ENCODE data around the gene TMEM240. TPM values are rescaled to one million over a fixed set of nuclear protein-coding genes. Genes with fewer than 3 reads are reported as not detected.

TMEM240 gene
- 10 to 100 TPM in 1 of 4 donors, 1 to 10 TPM in 1, not detected in 2; 9.4 to 16.3 TPM for total RNA-seq

DNA sequence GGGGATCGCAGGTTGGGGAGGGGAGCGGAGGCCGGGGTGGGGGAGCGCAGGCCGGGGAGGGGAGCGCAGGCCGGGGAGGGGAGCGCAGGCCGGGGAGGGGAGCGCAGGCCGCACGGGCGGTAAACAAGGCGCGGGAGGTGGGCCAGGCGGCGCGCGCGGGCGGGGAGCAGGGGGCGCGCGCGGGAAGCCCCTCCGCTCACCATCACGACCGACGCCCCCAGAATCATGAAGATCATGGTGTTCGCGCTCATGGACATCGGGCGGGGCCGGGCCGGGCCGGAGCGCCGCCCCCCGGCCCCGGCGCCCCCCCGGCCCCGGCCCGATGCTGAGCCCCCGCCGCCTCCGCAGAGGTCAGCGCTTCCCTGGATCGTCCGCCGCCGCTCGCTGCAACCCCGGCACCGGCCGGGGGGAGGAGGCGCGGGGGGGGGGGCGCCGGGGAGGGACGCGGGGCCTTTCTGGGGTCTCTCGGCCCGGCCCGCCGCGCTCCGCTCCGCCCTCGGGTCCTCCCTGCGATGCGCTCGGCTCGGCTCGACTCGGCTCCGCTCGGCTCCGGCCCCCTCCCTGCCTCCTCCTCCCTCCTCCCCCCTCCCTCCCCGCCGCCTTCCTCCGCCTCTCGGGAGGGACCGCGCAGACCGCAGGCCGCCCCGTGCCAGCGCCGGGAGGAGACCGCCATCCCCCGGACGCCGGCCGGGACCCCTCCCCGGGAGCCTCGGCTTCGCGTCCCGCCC lies at the start of gene TMEM240:
Gene TMEM240 (minus strand): TSS at position 535 of the 728 bp plus-strand sequence. CDS start 278 bp downstream, at position 257.
- peak within 1 kb of the TSS; percentile 76 to 83 for H3K27ac ChIP-seq
- peak in 1 of 2 donors; percentile 14 for TF ChIP-seq POLR2A (IDR thresholded peaks at IDR 0.05)
- TF ChIP-seq, protein P1, sequence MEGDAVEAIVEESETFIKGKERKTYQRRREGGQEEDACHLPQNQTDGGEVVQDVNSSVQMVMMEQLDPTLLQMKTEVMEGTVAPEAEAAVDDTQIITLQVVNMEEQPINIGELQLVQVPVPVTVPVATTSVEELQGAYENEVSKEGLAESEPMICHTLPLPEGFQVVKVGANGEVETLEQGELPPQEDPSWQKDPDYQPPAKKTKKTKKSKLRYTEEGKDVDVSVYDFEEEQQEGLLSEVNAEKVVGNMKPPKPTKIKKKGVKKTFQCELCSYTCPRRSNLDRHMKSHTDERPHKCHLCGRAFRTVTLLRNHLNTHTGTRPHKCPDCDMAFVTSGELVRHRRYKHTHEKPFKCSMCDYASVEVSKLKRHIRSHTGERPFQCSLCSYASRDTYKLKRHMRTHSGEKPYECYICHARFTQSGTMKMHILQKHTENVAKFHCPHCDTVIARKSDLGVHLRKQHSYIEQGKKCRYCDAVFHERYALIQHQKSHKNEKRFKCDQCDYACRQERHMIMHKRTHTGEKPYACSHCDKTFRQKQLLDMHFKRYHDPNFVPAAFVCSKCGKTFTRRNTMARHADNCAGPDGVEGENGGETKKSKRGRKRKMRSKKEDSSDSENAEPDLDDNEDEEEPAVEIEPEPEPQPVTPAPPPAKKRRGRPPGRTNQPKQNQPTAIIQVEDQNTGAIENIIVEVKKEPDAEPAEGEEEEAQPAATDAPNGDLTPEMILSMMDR (IDR thresholded peaks at IDR 0.05), result no peak
- intact Hi-C loops (cut with DNase I; ENCODE audit: low total_unique reads), result no loop called here
- peak; percentile 82 to 85 for DNase-seq
- peaks cover 0 to 7% of the 10 kb centered on the region in 2 donors for H3K4me1 ChIP-seq
- H3K36me3 ChIP-seq, result no peaks in the 10 kb centered on the region
- H3K9me3 ChIP-seq, result no peaks in the 10 kb centered on the region
- no peaks in the 10 kb centered on the region for H3K27me3 ChIP-seq
- peak within 1 kb of the TSS; percentile 52 to 68 for H3K4me3 ChIP-seq

- Histone ChIP-seq H3K4me3 (no peak overlapping the region), H3K4me1 (no peaks in the 10 kb centered on the region), H3K9me3 (no peaks in the 10 kb centered on the region), H3K27ac (no peak overlapping the region), H3K27me3 (no peaks in the 10 kb centered on the region), H3K36me3 (no peaks in the 10 kb centered on the region)
- DNase-seq, result no peak
- intact Hi-C loops (cut with DNase I; ENCODE audit: low total_unique reads), result no loop called here
- TF ChIP-seq POLR2A (IDR thresholded peaks at IDR 0.05), result no peak
- TF ChIP-seq, protein P1 (IDR thresholded peaks at IDR 0.05), result no peak
These were observed 43.1 kb upstream of the TMEM240 start for GRCh38 chr1:1583347-1584010.

DNA sequence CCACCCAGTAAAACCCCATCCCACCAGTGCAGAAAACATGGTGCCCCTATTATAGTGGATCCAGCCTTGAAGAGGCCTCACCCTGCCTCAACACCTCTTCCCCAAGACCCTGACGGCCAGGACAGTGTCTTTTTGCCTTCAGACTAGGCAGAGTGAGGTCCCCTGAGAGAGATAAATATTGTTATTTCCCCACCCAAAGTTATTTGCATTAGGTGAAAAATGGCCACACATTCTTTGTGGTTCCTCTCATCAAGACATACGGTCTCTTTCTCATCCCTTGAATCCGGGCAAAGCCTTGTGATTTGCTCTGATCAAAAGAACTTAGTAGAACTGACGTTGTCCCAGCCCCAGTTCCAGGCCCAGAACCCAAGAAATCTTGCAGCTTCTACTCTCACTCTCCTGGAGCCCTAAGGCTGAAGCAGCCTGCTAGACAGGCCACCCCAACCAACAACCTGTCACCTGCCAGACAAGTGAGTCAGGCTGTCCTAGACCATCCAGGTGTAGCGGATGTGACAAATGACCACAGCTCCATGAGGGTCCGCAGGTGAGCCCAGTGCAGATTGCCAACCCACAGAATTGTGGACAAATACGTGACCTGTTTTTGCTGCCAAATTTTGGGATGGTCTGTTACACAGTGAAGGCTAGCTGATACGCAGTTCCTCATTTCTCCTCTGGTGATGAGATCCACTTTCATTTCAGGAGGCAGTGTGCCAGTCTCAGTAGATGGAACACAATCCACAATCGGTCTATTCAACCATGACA lies 42.3 kb upstream of the TMEM240 start:
- Histone ChIP-seq H3K27me3 (no peaks in the 10 kb centered on the region), H3K9me3 (no peaks in the 10 kb centered on the region), H3K4me1 (no peaks in the 10 kb centered on the region), H3K27ac (no peak overlapping the region), H3K4me3 (no peak overlapping the region), H3K36me3 (no peaks in the 10 kb centered on the region)
- TF ChIP-seq POLR2A (IDR thresholded peaks at IDR 0.05), result no peak
- TF ChIP-seq, protein P1 (IDR thresholded peaks at IDR 0.05), result no peak
- intact Hi-C loops (cut with DNase I; ENCODE audit: low total_unique reads), result no loop called here
- DNase-seq, result no peak

GRCh38 chr1:1578371-1578940 lies 38.0 kb upstream of the TMEM240 start:
- no peaks in the 10 kb centered on the region for H3K4me1 ChIP-seq
- no peaks in the 10 kb centered on the region for H3K9me3 ChIP-seq
- H3K36me3 ChIP-seq, result no peaks in the 10 kb centered on the region
- H3K27me3 ChIP-seq, result no peaks in the 10 kb centered on the region
- intact Hi-C loops (cut with DNase I; ENCODE audit: low total_unique reads), result no loop called here
- H3K27ac ChIP-seq, result no peak overlapping the region
- DNase-seq, result no peak
- TF ChIP-seq, protein P1 (IDR thresholded peaks at IDR 0.05), result no peak
- no peak for TF ChIP-seq POLR2A (IDR thresholded peaks at IDR 0.05)
- no peak overlapping the region for H3K4me3 ChIP-seq
